GM18499 (cell line): ENCODE measurements around the gene FMNL2.

Experiments used
- ATAC-seq: cut with Tn5 transposase; IDR thresholded peaks from one replicate; pipeline ENCODE4 v1.9.1; 2021; ENCODE audit warnings: moderate number of reproducible peaks; ENCODE audit not compliant: insufficient read depth, unreplicated experiment

FMNL2 gene

GRCh38 chr2:152563764-152564163, 228.8 kb downstream of the FMNL2 start:
- ATAC-seq = no peak

GRCh38 chr2:152564754-152565551, 230.0 kb downstream of the FMNL2 start:
- peak; percentile 87 for ATAC-seq

GRCh38 chr2:152565884-152566727, 231.1 kb downstream of the FMNL2 start:
- ATAC-seq = peak; percentile 43

GRCh38 chr2:152566728-152567069, 231.7 kb downstream of the FMNL2 start:
- ATAC-seq = peak; percentile 31

GRCh38 chr2:152568531-152568930, 233.6 kb downstream of the FMNL2 start:
- ATAC-seq = no peak

GRCh38 chr2:152569186-152569585, 234.2 kb downstream of the FMNL2 start:
- no peak for ATAC-seq

GRCh38 chr2:152571048-152571766, 236.2 kb downstream of the FMNL2 start:
- ATAC-seq = no peak

- ATAC-seq = no peak
Measured at GRCh38 chr2:152572031-152572430, 237.1 kb downstream of the FMNL2 start.

- peak; percentile 94 for ATAC-seq
Measured at GRCh38 chr2:152573168-152573567, 238.2 kb downstream of the FMNL2 start.

- ATAC-seq = no peak
Measured at GRCh38 chr2:152577579-152577978, 242.6 kb downstream of the FMNL2 start.

- no peak for ATAC-seq
Measured at GRCh38 chr2:152578573-152578972, 243.6 kb downstream of the FMNL2 start.

GRCh38 chr2:152580714-152581113, 245.7 kb downstream of the FMNL2 start:
- no peak for ATAC-seq

GRCh38 chr2:152581360-152581759, 246.4 kb downstream of the FMNL2 start:
- no peak for ATAC-seq

- ATAC-seq = no peak
Measured at GRCh38 chr2:152582081-152582480, 247.1 kb downstream of the FMNL2 start.

GRCh38 chr2:152583512-152584229, 248.7 kb downstream of the FMNL2 start:
- ATAC-seq = no peak

- no peak for ATAC-seq
Measured at GRCh38 chr2:152584301-152584700, 249.3 kb downstream of the FMNL2 start.

GRCh38 chr2:152585830-152586484, 251.0 kb downstream of the FMNL2 start:
- no peak for ATAC-seq

- no peak for ATAC-seq
Measured at GRCh38 chr2:152587187-152587947, 252.4 kb downstream of the FMNL2 start.

GRCh38 chr2:152588998-152589397, 254.0 kb downstream of the FMNL2 start:
- ATAC-seq = no peak
